Aorta (tissue), 5 donors: ENCODE data around the gene FGF7. TPM values are rescaled to one million over a fixed set of nuclear protein-coding genes. Genes with fewer than 3 reads are reported as not detected.

Experiments
- ATAC-seq: fragments of 200-7000 bp; cut with Tn5 transposase; one replicate; pipeline ENCODE4 v1.9.1; 2022; ENCODE audit warnings: moderate library complexity; ENCODE audit not compliant: low FRiP score
- DNase-seq, 2 donors: peaks; one replicate each; pipeline ENCODE4 v3.0.0-alpha.2; 2020
- H3K27ac ChIP-seq, 2 donors: one replicate each; pipeline ENCODE4 v1.5.1; 2013; ENCODE audit warnings: low read length in 2 of 2, mild to moderate bottlenecking in 2 of 2, moderate library complexity in 2 of 2, control low read depth in 1 of 2, inconsistent platforms in 1 of 2, low read depth in 1 of 2
- H3K27me3 ChIP-seq, 2 donors: one replicate each; pipeline ENCODE4 v1.6.1; 2013; ENCODE audit warnings: control low read depth in 1 of 2, low read length in 1 of 2, mild to moderate bottlenecking in 1 of 2, moderate library complexity in 1 of 2; ENCODE audit not compliant: insufficient read depth in 2 of 2, control insufficient read depth in 1 of 2
- H3K36me3 ChIP-seq, 2 donors: one replicate each; pipeline ENCODE4 v1.6.1; 2013; ENCODE audit warnings: control low read depth in 1 of 2, low read length in 1 of 2, mild to moderate bottlenecking in 1 of 2; ENCODE audit not compliant: insufficient read depth in 2 of 2, control insufficient read depth in 1 of 2
- H3K4me1 ChIP-seq, 2 donors: one replicate each; pipeline ENCODE4 v1.6.1; 2013; ENCODE audit warnings: low read length in 2 of 2, control low read depth in 1 of 2, mild to moderate bottlenecking in 1 of 2, moderate library complexity in 1 of 2; ENCODE audit not compliant: insufficient read depth in 2 of 2, control insufficient read depth in 1 of 2
- H3K4me3 ChIP-seq, 2 donors: one replicate each; pipeline ENCODE4 v1.5.1; 2013; ENCODE audit warnings: low read length in 2 of 2, control low read depth in 1 of 2, mild to moderate bottlenecking in 1 of 2
- H3K9me3 ChIP-seq: one replicate; pipeline ENCODE4 v1.6.1; 2013; ENCODE audit warnings: mild to moderate bottlenecking, low read length; ENCODE audit not compliant: control insufficient read depth
- WGBS, 2 donors: extraction: QIAGEN DNeasy Blood & Tissue Kit; methylation state at CpG; one replicate each; pipeline ENCODE4 v1.1.7; 2013; 5-methylcytosine and 5-hydroxymethylcytosine counted together
- intact Hi-C, 2 donors: fragments of 100-400 bp; cut with DNase I; formaldehyde crosslinking; loops; one replicate each; pipeline versions ENCODE4 v1.14.2 to v1.15.0; 2022
- polyA plus RNA-seq, 2 donors: library from polyadenylated mRNA; stranded (reverse); fragments of 200-250 nt; gene quantifications; one replicate each; pipeline ENCODE4 v1.2.3, GENCODE V29; 2013
- total RNA-seq, 2 donors: library from RNA; stranded (reverse); fragmentation: NEBNext Ultra II Directional; extraction: Animal tissue kit (Norgen Biotek cat#: 25700); gene quantifications; one replicate each; pipeline ENCODE4 v1.2.1, GENCODE V29; 2021
- donor health status: healthy with polysubstance abuse.
- donor health status: Bipolar disorder and iron deficiency.
- donor health status: DM: no; HTN: no; CAD: no.
- donor health status: DM: no; HTN: no; CAD: no.
- donor health status: DM: yes; HTN: yes; CAD: no.

FGF7 gene
- total and polyA plus RNA-seq, 4 donors: 0.20 to 126 (median 62.0) TPM

- ATAC-seq: no peak
- H3K4me3 ChIP-seq: no peak overlapping the region
- intact Hi-C loops: no loop called here
- H3K36me3 ChIP-seq: no peaks in the 10 kb centered on the region
- WGBS, 2 donors: 85 to 92% methylated on average over 1 of the region's 1 CpG
- H3K27me3 ChIP-seq: no peaks in the 10 kb centered on the region
- H3K9me3 ChIP-seq: no peaks in the 10 kb centered on the region
- no peaks in the 10 kb centered on the region for H3K4me1 ChIP-seq
- no peak for DNase-seq
- no peak overlapping the region for H3K27ac ChIP-seq
Measured at GRCh38 chr15:49530092-49530491, 107.0 kb downstream of the FGF7 start.

Other genes with a start within 250 kb of the FGF7 start
- 1 to 10 TPM; 4.2 to 4.8 TPM for gene FAM227B, start 197.6 kb downstream of the FGF7 start, total RNA-seq
- 1 to 10 TPM; 5.2 to 6.4 TPM for gene FAM227B, start 197.6 kb downstream of the FGF7 start, polyA plus RNA-seq
- 10 to 100 TPM; 30.0 to 54.4 TPM for gene DTWD1, start 197.8 kb downstream of the FGF7 start, total RNA-seq
- gene DTWD1, start 197.8 kb downstream of the FGF7 start, polyA plus RNA-seq: 10 to 100 TPM; 19.5 to 36.3 TPM